Measurements from ENCODE around the gene SOCS4. TPM values are rescaled to one million over a fixed set of nuclear protein-coding genes. Genes with fewer than 3 reads are reported as not detected.

The SOCS4 gene
- total RNA-seq, 2 experiments from 2014 or later = 23.0 to 37.3 TPM

GRCh38 chr14:55094292-55095157, 67.5 kb downstream of the SOCS4 start:
- POLR2A ChIA-PET = interaction anchor here (0.8 to 2.1 kb wide), 4 partner anchors 9 to 22 kb away, joined by 3 to 6 read pairs (median 4); no protein-coding TSS in a partner anchor
- intact Hi-C loops (cut with micrococcal nuclease; ENCODE audit: unreplicated experiment) = no loop called here

GRCh38 chr14:55097881-55098560, 71.0 kb downstream of the SOCS4 start:
- intact Hi-C loops (cut with micrococcal nuclease; ENCODE audit: unreplicated experiment) = no loop called here
- Histone ChIP-seq H3K9me2 (ENCODE audit: insufficient read depth, low read length) (no peaks in the 10 kb centered on the region), H3K4me3 (ENCODE audit: low read depth, low read length, poor library complexity, severe bottlenecking) (no peak overlapping the region), H4K20me1 (ENCODE audit: insufficient read depth, low read length) (no peaks in the 10 kb centered on the region), H2AFZ (ENCODE audit: low read length) (peak overlapping the region; percentile 97), H3K27ac (ENCODE audit: low read depth, low read length, poor library complexity, severe bottlenecking) (no peak overlapping the region), H3K36me3 (ENCODE audit: insufficient read depth, low read length) (no peaks in the 10 kb centered on the region), H3K9me3 (ENCODE audit: low read length) (no peaks in the 10 kb centered on the region), H3K79me2 (ENCODE audit: insufficient read depth, low read depth, low read length) (no peaks in the 10 kb centered on the region), H3K4me1 (ENCODE audit: insufficient read depth, low read length, poor library complexity, severe bottlenecking) (peaks cover 33% of the 10 kb centered on the region), H3K4me2 (ENCODE audit: low read length) (peak overlapping the region; percentile 22; the same call in 1 of the 2 replicates)
- POLR2A ChIA-PET = interaction anchor here (0.7 to 1.3 kb wide), 4 partner anchors 10 to 1039 kb away, joined by 3 to 4 read pairs (median 3); no protein-coding TSS in a partner anchor
- no TSS peak for BruUV-seq (replicated peaks)
- peak; percentile 41 for DNase-seq (ENCODE audit: low spot score)
- CTCF ChIA-PET (ENCODE audit: unreplicated experiment) = interaction anchor here (1.0 kb wide), 1 partner anchor 11 kb away, joined by 3 read pairs; no protein-coding TSS in a partner anchor
- TF ChIP-seq EZH2phosphoT487 (IDR thresholded peaks at IDR 0.05; ENCODE audit: borderline replicate concordance, low read depth, low read length) = no peak
- TF ChIP-seq CTCF (conservative IDR thresholded peaks at IDR 0.05; ENCODE audit: low read length) = no peak

More at GRCh38 chr14:55094292-55095157, 67.5 kb downstream of the SOCS4 start:
- Histone ChIP-seq H3K4me1 (ENCODE audit: insufficient read depth, low read length, poor library complexity, severe bottlenecking) (peaks cover 25% of the 10 kb centered on the region), H3K79me2 (ENCODE audit: insufficient read depth, low read depth, low read length) (no peaks in the 10 kb centered on the region), H4K20me1 (ENCODE audit: insufficient read depth, low read length) (no peaks in the 10 kb centered on the region), H3K9me3 (ENCODE audit: low read length) (no peaks in the 10 kb centered on the region), H3K9me2 (ENCODE audit: insufficient read depth, low read length) (no peaks in the 10 kb centered on the region), H3K36me3 (ENCODE audit: insufficient read depth, low read length) (no peaks in the 10 kb centered on the region), H3K4me2 (ENCODE audit: low read length) (no peak overlapping the region), H3K27ac (ENCODE audit: low read depth, low read length, poor library complexity, severe bottlenecking) (no peak overlapping the region), H2AFZ (ENCODE audit: low read length) (no peak overlapping the region), H3K4me3 (ENCODE audit: low read depth, low read length, poor library complexity, severe bottlenecking) (no peak overlapping the region)
- CTCF ChIA-PET (ENCODE audit: unreplicated experiment) = interaction anchor here (0.6 to 1.2 kb wide), 2 partner anchors 9 to 47 kb away, joined by 3 read pairs; no protein-coding TSS in a partner anchor
- no TSS peak for BruUV-seq (replicated peaks)
- no peak for DNase-seq (ENCODE audit: low spot score)
- TF ChIP-seq CTCF (conservative IDR thresholded peaks at IDR 0.05; ENCODE audit: low read length) (no peak), EZH2phosphoT487 (IDR thresholded peaks at IDR 0.05; ENCODE audit: borderline replicate concordance, low read depth, low read length) (no peak)
